Neural cell (in vitro differentiated cells): ENCODE data around the gene SH2D1B.

Experiments used
- CTCF ChIP-seq: fragments of 450-650 bp; IDR thresholded peaks from 2 replicates; pipeline ENCODE4 v1.5.1; 2014; ENCODE audit warnings: antibody characterized with exemption, mild to moderate bottlenecking, moderate library complexity; ENCODE audit not compliant: poor library complexity, severe bottlenecking
- EZH2 ChIP-seq: fragments of 200-600, 300-800 bp; shearing (Covaris generic), sonication (generic); IDR thresholded peaks from 2 replicates; pipeline ENCODE4 v1.6.1; 2014; ENCODE audit warnings: antibody characterized with exemption, low read length, borderline replicate concordance, mild to moderate bottlenecking; ENCODE audit not compliant: insufficient read depth, poor library complexity, severe bottlenecking
- POLR2AphosphoS5 ChIP-seq: IDR thresholded peaks from 2 replicates; pipeline ENCODE4 v1.6.1; 2012
- RAD21 ChIP-seq: fragments of 450-650 bp; conservative IDR thresholded peaks from 2 replicates; pipeline ENCODE4 v1.6.1; 2014; ENCODE audit warnings: antibody characterized with exemption, mild to moderate bottlenecking, moderate library complexity
- TAF1 ChIP-seq: IDR thresholded peaks from 2 replicates; pipeline ENCODE4 v1.6.1; 2012; ENCODE audit warnings: low read depth
- TF ChIP-seq, protein P1 (sequence below): IDR thresholded peaks from 2 replicates; pipeline ENCODE4 v1.6.1; 2012; ENCODE audit warnings: borderline replicate concordance

GRCh38 chr1:162446946-162447345, 35.0 kb upstream of the SH2D1B start:
- TF ChIP-seq, protein P1, sequence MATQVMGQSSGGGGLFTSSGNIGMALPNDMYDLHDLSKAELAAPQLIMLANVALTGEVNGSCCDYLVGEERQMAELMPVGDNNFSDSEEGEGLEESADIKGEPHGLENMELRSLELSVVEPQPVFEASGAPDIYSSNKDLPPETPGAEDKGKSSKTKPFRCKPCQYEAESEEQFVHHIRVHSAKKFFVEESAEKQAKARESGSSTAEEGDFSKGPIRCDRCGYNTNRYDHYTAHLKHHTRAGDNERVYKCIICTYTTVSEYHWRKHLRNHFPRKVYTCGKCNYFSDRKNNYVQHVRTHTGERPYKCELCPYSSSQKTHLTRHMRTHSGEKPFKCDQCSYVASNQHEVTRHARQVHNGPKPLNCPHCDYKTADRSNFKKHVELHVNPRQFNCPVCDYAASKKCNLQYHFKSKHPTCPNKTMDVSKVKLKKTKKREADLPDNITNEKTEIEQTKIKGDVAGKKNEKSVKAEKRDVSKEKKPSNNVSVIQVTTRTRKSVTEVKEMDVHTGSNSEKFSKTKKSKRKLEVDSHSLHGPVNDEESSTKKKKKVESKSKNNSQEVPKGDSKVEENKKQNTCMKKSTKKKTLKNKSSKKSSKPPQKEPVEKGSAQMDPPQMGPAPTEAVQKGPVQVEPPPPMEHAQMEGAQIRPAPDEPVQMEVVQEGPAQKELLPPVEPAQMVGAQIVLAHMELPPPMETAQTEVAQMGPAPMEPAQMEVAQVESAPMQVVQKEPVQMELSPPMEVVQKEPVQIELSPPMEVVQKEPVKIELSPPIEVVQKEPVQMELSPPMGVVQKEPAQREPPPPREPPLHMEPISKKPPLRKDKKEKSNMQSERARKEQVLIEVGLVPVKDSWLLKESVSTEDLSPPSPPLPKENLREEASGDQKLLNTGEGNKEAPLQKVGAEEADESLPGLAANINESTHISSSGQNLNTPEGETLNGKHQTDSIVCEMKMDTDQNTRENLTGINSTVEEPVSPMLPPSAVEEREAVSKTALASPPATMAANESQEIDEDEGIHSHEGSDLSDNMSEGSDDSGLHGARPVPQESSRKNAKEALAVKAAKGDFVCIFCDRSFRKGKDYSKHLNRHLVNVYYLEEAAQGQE, result no peak
- TF ChIP-seq CTCF (no peak), EZH2 (no peak), TAF1 (no peak), POLR2AphosphoS5 (no peak), RAD21 (no peak)
